Colon (tissue), 2 donors: ENCODE measurements around the gene PIGZ.

Experiments
- FAIRE-seq: peaks from 2 replicates; lab custom pipeline; 2012; peaks lifted over from hg19 to GRCh38; lab: Jason Lieb, UNC
- donor health status: control.
- donor health status: control.

Gene PIGZ

GRCh38 chr3:196968233-196969133, at the start of gene PIGZ:
Gene PIGZ, minus strand, starts transcription at chr3:196968833. Its CDS starts 16,802 bp downstream, at chr3:196952031.
- FAIRE-seq, result no peak

GRCh38 chr3:197017003-197017402, 48.4 kb upstream of the PIGZ start:
- FAIRE-seq, result no peak

GRCh38 chr3:197015790-197016736, 47.4 kb upstream of the PIGZ start:
- no peak for FAIRE-seq

- FAIRE-seq, result no peak
These were observed 46.4 kb upstream of the PIGZ start for GRCh38 chr3:197014942-197015575.

- no peak for FAIRE-seq
These were observed 45.4 kb upstream of the PIGZ start for GRCh38 chr3:197014024-197014423.

GRCh38 chr3:197012540-197012883, 43.9 kb upstream of the PIGZ start:
- no peak for FAIRE-seq

GRCh38 chr3:197011780-197012539, 43.3 kb upstream of the PIGZ start:
- FAIRE-seq, result no peak

- FAIRE-seq, result no peak
These were observed 42.1 kb upstream of the PIGZ start for GRCh38 chr3:197010556-197011351.

GRCh38 chr3:197009532-197010019, 40.9 kb upstream of the PIGZ start:
- no peak for FAIRE-seq

- no peak for FAIRE-seq
These were observed 40.0 kb upstream of the PIGZ start for GRCh38 chr3:197008436-197009209.

GRCh38 chr3:197007953-197008352, 39.3 kb upstream of the PIGZ start:
- no peak for FAIRE-seq

GRCh38 chr3:197007296-197007940, 38.8 kb upstream of the PIGZ start:
- FAIRE-seq, result no peak

GRCh38 chr3:197006860-197007259, 38.2 kb upstream of the PIGZ start:
- no peak for FAIRE-seq

- no peak for FAIRE-seq
These were observed 37.8 kb upstream of the PIGZ start for GRCh38 chr3:197006446-197006845.

- FAIRE-seq, result no peak
These were observed 35.1 kb upstream of the PIGZ start for GRCh38 chr3:197003461-197004385.

- no peak for FAIRE-seq
These were observed 34.2 kb upstream of the PIGZ start for GRCh38 chr3:197002701-197003454.

GRCh38 chr3:197001972-197002700, 33.5 kb upstream of the PIGZ start:
- FAIRE-seq, result no peak
